Ishikawa (cell line): Measurements from ENCODE around the gene FAM9A.

ENCODE experiments used
- CEBPB ChIP-seq: IDR thresholded peaks from 2 replicates; pipeline ENCODE4 v1.6.1; 2012
- CREB1 ChIP-seq: IDR thresholded peaks from 2 replicates; pipeline ENCODE4 v1.6.1; 2012; ENCODE audit warnings: low read depth
- EGR1 ChIP-seq: IDR thresholded peaks from 2 replicates; pipeline ENCODE4 v1.6.1; 2012
- EP300 ChIP-seq: IDR thresholded peaks from 2 replicates; pipeline ENCODE4 v1.6.1; 2012; ENCODE audit warnings: borderline replicate concordance
- FOXM1 ChIP-seq: IDR thresholded peaks from 2 replicates; pipeline ENCODE4 v1.6.1; 2012; ENCODE audit warnings: low read depth, borderline replicate concordance
- NFIC ChIP-seq: IDR thresholded peaks from 2 replicates; pipeline ENCODE4 v1.6.1; 2012
- RAD21 ChIP-seq: IDR thresholded peaks from 2 replicates; pipeline ENCODE4 v1.6.1; 2012; ENCODE audit warnings: low read depth
- REST ChIP-seq: IDR thresholded peaks from 2 replicates; pipeline ENCODE4 v1.6.1; 2012; ENCODE audit warnings: low read depth, mild to moderate bottlenecking
- TAF1 ChIP-seq: IDR thresholded peaks from 2 replicates; pipeline ENCODE4 v1.6.1; 2012; ENCODE audit warnings: low read depth, mild to moderate bottlenecking
- TCF12 ChIP-seq: IDR thresholded peaks from 2 replicates; pipeline ENCODE4 v1.6.1; 2012; ENCODE audit warnings: low read depth
- TEAD4 ChIP-seq: IDR thresholded peaks from 2 replicates; pipeline ENCODE4 v1.6.1; 2012
- YY1 ChIP-seq: IDR thresholded peaks from 2 replicates; pipeline ENCODE4 v1.6.1; 2012; ENCODE audit warnings: low read depth
- ZBTB7A ChIP-seq: IDR thresholded peaks from 2 replicates; pipeline ENCODE4 v1.6.1; 2012; ENCODE audit warnings: low read depth
- TF ChIP-seq, protein P1 (sequence below): IDR thresholded peaks from 2 replicates; pipeline ENCODE4 v1.6.1; 2012
- TF ChIP-seq, protein P2 (sequence below): IDR thresholded peaks from 2 replicates; pipeline ENCODE4 v1.6.1; 2012

Gene FAM9A

DNA sequence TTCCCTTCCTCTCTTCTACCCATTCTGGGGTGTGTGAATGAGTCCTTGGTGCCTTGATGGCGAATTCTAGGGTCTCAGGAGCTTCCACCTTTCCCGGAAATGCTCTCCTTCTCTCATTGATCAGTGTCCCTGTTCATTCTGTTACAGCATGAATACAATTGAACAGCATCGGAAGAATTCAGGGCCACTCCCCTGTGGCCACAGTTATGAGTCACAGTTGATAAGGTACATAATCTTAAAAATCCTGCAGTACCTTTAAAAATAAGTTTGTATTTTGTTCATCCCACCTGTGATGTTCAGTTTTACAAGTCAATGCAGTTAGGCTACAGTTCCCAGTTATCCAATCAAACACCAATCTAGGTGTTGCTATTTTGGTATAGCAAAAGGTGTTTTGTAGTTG lies 47.3 kb upstream of the FAM9A start:
- TF ChIP-seq TAF1 (no peak), ZBTB7A (no peak), EP300 (no peak), CREB1 (no peak), RAD21 (no peak), CEBPB (no peak), EGR1 (no peak), YY1 (no peak), REST (no peak), NFIC (no peak), TCF12 (no peak), TEAD4 (no peak), FOXM1 (no peak)
- TF ChIP-seq, protein P1, sequence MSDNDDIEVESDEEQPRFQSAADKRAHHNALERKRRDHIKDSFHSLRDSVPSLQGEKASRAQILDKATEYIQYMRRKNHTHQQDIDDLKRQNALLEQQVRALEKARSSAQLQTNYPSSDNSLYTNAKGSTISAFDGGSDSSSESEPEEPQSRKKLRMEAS = no peak
- TF ChIP-seq, protein P2, sequence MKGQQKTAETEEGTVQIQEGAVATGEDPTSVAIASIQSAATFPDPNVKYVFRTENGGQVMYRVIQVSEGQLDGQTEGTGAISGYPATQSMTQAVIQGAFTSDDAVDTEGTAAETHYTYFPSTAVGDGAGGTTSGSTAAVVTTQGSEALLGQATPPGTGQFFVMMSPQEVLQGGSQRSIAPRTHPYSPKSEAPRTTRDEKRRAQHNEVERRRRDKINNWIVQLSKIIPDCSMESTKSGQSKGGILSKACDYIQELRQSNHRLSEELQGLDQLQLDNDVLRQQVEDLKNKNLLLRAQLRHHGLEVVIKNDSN = no peak

GRCh38 chrX:8847360-8847759 lies 46.2 kb upstream of the FAM9A start:
- TF ChIP-seq CREB1 (no peak), TEAD4 (no peak), NFIC (no peak), TAF1 (no peak), TCF12 (no peak), FOXM1 (no peak), RAD21 (no peak), YY1 (no peak), EP300 (no peak), CEBPB (no peak), EGR1 (no peak), ZBTB7A (no peak), REST (no peak)
- TF ChIP-seq, protein P2 = no peak
- TF ChIP-seq, protein P1 = no peak

- TF ChIP-seq, protein P2 = no peak
- TF ChIP-seq CEBPB = no peak
- no peak for TF ChIP-seq TEAD4
- TF ChIP-seq CREB1 = no peak
- no peak for TF ChIP-seq TAF1
- no peak for TF ChIP-seq REST
- TF ChIP-seq, protein P1 = no peak
- TF ChIP-seq NFIC = no peak
- no peak for TF ChIP-seq FOXM1
- TF ChIP-seq EGR1 = no peak
- TF ChIP-seq EP300 = no peak
- no peak for TF ChIP-seq YY1
- no peak for TF ChIP-seq TCF12
- TF ChIP-seq RAD21 = no peak
Measured at GRCh38 chrX:8846266-8846665, 45.1 kb upstream of the FAM9A start.

DNA sequence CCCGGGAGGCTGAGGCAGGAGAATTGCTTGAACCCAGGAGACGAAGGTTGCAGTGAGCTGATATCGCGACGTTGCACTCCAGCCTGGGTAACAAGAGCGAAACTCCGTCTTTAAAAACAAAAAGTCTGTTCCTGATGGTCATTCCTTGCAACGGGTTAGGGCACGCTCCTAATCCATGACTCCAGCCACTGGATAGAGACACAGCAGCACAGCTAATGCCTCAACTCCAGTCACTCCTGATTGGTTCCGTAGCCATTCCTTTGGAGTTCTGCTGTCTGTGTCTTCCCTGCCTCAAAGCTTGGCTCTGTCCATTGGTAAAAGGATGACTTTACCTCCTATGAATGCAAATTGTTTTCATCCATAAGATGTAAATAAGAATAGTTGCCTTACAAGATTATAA lies 44.3 kb upstream of the FAM9A start:
- TF ChIP-seq TCF12 (no peak), TEAD4 (no peak), REST (no peak), NFIC (no peak), CREB1 (no peak), ZBTB7A (no peak), CEBPB (no peak), EP300 (no peak), RAD21 (no peak), EGR1 (no peak), FOXM1 (no peak), TAF1 (no peak)
- TF ChIP-seq, protein P2 = no peak
- TF ChIP-seq, protein P1 = no peak
